SK-MEL-5 (cell line): ENCODE results near the gene UBE2Q2. TPM values are rescaled to one million over a fixed set of nuclear protein-coding genes. Genes with fewer than 3 reads are reported as not detected.

ENCODE experiments used
- DNase-seq: peaks from one replicate; pipeline ENCODE4 v3.0.0-alpha.2; 2016; ENCODE audit warnings: low read depth, low spot score
- in situ Hi-C: cut with HindIII; loops from 2 replicates; pipeline ENCODE4 v1.10.0; 2016; ENCODE audit warnings: low sequenced_read_pairs, high pct_unique_total_duplicates, low pct_unique_long_range_greater_than_20kb
- small RNA-seq, 2 experiments: library from RNA; depleted of rRNA; stranded (forward); fragments of <200 nt; gene quantifications; one replicate each; pipeline ENCODE3, GENCODE V24; 2014
- total RNA-seq: library from RNA; depleted of rRNA; stranded (reverse); fragments of >200 nt; shearing (Covaris generic); gene quantifications from 2 replicates; pipeline ENCODE4 v1.2.3, GENCODE V29; 2014; rRNA removed

Gene UBE2Q2
- total RNA-seq, 1 experiment from 2014 or later = 30.2 TPM

DNA sequence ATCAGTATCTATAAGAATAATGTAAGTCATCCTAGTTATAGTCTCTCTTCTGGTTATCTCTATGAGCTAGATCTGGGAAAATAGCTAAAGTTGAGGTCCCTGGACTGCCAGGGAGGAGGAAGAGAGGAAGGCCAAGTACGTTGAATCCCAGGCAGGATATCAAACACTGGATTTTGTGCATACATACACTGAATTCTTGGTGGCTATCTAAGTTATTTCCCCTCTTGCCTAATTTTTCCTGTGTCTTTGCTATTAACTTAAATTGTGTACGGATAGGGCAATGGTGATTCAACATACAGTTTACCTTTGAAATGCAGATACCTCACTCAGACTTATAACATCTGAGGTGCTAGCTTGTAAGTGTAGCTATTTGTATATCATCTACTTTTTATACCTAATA lies 87.6 kb downstream of the UBE2Q2 start:
- no peak for DNase-seq
- in situ Hi-C loops = no loop called here

DNA sequence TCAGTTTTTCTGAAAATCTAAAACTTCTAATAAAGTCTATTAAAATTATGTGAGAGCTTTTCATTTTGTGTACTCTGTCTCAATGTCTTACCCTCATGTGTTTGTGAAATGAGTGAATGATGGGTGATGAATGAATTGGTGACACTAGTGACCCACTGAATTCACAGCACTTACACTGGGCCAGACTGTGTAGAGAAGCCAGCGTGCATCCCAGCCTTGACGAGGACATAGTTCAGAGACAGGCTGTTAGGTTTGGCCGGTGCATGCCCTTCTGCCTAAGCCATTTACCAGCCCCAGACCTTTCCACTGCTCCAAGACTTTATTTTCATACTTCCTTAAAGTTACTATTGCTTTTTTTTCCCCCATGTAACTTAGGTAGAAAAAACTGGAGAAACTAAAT lies 99.2 kb downstream of the UBE2Q2 start:
- no peak for DNase-seq

DNA sequence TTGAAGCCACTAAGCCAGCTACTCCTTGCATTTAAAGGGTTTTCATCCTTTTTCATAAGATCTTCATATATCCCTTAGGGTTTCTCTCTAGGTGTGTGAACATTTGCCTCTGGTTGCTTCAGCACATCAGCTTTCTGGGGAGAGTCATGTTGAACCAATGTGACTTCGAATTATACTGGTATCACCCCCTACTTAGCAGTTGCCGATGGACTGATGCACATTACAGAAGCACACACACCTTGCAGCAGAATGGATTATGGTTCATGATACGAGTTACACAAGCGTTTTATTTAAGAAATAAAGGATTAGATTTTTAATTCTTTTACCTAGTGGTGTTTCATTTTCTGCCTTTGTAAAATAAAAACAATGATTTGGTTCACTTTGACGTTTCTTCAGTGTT lies 100.0 kb downstream of the UBE2Q2 start:
- in situ Hi-C loops = no loop called here
- DNase-seq = no peak

More for the DNA sequence above, 99.2 kb downstream of the UBE2Q2 start:
- in situ Hi-C loops = no loop called here

DNA sequence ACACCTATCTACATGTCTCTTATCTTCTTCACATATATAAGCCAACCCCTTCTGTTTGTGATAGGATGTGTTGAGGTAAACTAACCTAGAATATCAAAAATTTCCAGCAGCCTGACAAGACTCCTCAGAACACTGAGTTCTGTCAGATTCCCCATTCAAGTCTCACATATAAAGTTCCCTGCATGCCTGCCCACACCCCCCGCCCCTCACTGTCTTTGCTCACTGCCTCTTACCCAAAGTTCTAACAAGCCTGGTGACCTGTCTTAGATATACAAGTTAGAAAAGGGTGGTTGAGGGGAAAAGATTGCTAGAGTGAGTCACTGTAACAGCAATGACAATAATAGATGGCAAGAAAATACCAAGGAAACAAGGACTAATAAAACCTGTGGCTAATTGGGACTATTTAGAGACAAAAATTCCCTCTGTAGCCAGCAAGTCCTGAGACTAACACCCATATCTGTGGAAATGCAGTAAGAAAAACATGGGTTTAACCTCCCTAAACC lies 100.5 kb downstream of the UBE2Q2 start:
- no peak for DNase-seq
- in situ Hi-C loops = no loop called here

DNA sequence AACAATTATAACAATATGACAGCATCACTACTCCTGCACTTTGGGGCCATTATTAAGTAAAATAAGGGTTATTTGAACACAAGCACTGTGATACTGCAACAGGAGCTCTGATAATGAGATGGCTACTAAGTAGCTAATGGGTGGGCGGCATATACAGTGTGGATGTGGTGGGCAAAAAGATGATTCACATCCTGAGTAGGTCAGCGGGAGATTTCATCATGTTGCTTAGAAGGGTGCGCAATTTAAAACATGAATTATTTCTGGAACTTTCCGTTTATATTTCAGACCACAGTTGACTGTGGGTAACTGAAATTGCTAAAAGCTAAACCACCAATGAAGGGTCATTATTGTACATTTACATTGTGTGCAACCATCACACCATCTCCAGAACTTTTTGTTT lies 102.7 kb downstream of the UBE2Q2 start:
- in situ Hi-C loops = no loop called here
- DNase-seq = no peak

DNA sequence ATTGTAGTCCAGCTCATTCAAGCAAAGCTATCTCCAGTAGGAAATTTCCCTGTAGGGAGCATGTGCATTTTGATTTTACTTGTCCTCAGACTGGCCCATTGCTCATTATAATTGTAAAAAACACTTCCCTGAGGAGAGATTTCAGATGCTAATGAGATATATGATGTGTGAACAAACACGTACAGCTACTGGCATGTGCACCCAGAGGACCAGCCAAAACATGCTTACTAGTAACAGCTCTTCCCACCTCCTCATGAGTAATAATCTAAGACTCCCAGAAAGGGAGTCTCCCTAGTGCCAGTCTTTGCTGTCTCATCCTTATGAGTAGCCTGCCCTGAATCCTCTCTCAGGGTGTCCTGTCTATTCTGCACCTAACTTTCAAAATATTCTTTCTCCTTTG lies 103.8 kb downstream of the UBE2Q2 start:
- in situ Hi-C loops = no loop called here
- DNase-seq = no peak

DNA sequence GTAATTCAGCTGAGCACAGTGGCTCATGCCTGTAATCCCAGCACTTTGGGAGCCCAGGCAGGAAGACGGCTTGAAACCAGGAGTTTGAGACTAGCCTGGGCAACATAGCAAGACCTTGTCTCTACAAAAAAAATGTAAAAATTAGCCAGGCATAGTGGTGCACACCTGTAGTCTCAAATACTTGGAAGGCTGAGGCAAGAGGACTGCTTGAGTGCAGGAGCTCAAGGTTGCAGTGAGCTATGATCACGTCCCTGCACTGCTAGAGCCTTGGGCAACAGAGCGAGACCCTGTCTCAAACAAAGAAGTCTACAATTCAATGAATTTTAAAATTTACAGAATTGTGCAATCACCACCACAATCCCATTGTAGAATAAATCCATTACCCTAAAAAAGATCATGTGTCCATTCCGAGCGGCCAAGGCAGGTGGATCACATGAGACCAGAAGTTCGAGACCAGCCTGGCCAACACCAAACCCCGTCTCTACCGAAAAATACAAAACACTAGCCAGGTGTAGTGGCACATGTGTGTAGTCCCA lies 105.6 kb downstream of the UBE2Q2 start:
- DNase-seq = no peak
- in situ Hi-C loops = no loop called here

Small RNA genes lying within 50 kb of the gene (small RNA-seq; reads per million reads assigned to genes)
- gene RN7SL510P = 0 reads per million in 2 experiments

Other genes with a start within 250 kb of the UBE2Q2 start
- 35.4 and 39.2 TPM in 2 replicates for gene SNUPN, start 217.7 kb upstream of the UBE2Q2 start, total RNA-seq
- 102 and 106 TPM in 2 replicates for gene IMP3, start 203.2 kb upstream of the UBE2Q2 start, total RNA-seq
- 10.5 TPM in 2 replicates for gene SNX33, start 195.5 kb upstream of the UBE2Q2 start, total RNA-seq
- gene CSPG4, start 130.6 kb upstream of the UBE2Q2 start, total RNA-seq = 11.8 and 13.7 TPM in 2 replicates
- 74.1 and 83.3 TPM in 2 replicates for gene FBXO22, start 60.4 kb downstream of the UBE2Q2 start, total RNA-seq
- 2.8 and 6.3 TPM in 2 replicates for gene NRG4, start 169.0 kb downstream of the UBE2Q2 start, total RNA-seq
- gene TMEM266, start 216.5 kb downstream of the UBE2Q2 start, total RNA-seq = 1.9 and 2.0 TPM in 2 replicates